Measurements from ENCODE around the gene CCDC15.

CCDC15 gene

DNA sequence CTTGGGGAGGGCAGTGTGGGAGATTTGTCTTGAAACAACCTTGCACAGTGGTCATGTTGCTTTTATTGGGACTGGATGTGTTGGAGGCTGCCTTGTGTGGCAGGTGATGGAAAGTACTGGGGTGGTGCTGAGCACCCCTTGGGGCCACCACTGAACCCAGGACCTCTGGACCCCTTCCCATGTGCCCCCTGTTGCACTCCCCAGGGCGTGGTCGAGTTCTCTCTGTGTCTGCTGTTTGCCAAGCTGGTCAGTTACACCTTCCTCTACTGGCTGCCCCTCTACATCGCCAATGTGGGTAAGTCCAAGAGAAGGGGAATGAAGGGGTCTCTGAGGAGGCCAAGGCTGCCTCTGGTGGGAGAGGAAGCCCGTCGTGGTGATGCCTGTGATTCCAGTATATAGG, 128.0 kb downstream of the CCDC15 start:
- Histone ChIP-seq H3K27ac (ENCODE audit: poor library complexity, severe bottlenecking) (peak overlapping the region; percentile 82), H3K36me3 (ENCODE audit: low read depth) (peaks cover 34% of the 10 kb centered on the region), H3K4me1 (ENCODE audit: insufficient read depth, poor library complexity, severe bottlenecking) (peaks cover 17% of the 10 kb centered on the region), H3K9me3 (ENCODE audit: severe bottlenecking) (no peaks in the 10 kb centered on the region), H3K4me3 (ENCODE audit: severe bottlenecking) (no peak overlapping the region), H3K27me3 (ENCODE audit: insufficient read depth, poor library complexity, severe bottlenecking) (no peaks in the 10 kb centered on the region)
- DNase-seq (ENCODE audit: low spot score) (no peak), ATAC-seq (ENCODE audit: low read depth) (no peak)
- TF ChIP-seq CTCF (IDR thresholded peaks at IDR 0.05; ENCODE audit: poor library complexity, severe bottlenecking), result no peak

DNA sequence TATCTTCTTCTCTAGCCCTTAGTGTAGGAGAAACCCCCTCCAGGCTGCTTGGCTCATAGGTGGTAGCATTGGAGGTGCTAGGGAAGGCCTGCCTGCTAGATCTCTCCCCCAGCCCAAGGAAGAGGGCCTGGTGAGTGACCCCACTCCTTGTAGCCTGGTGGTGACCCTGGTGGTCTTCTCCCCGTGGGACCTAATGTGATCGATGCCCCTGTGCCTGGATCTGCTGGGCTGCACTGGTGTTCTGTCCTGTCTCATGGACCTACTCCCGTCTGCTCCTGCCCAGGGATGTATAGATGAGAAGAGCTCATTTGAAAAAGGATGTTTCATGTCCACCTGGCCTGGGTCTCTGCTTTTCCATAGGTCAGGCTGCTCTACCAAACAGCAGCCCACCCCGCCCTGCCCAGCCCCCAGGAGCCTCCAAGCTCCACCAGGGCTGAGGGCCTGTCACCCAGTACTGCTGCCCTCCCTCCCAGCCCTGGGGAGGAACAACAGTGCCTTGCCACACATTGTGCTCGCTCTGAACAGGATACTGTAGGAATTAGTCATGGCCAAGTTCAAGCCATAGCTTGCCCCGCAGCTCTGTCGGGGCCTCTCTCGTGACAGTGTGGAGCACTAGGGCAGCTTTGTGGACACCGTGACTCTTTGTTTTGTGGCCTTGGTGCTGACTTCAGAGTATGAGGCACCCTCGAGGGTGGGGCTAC, 128.8 kb downstream of the CCDC15 start:
- H3K36me3 ChIP-seq (ENCODE audit: low read depth), result peaks cover 35% of the 10 kb centered on the region
- TF ChIP-seq CTCF (IDR thresholded peaks at IDR 0.05; ENCODE audit: poor library complexity, severe bottlenecking), result no peak
- no peaks in the 10 kb centered on the region for H3K27me3 ChIP-seq (ENCODE audit: insufficient read depth, poor library complexity, severe bottlenecking)
- ATAC-seq (ENCODE audit: low read depth), result peak; percentile 98
- no peak overlapping the region for H3K4me3 ChIP-seq (ENCODE audit: severe bottlenecking)
- H3K27ac ChIP-seq (ENCODE audit: poor library complexity, severe bottlenecking), result peak overlapping the region; percentile 82
- DNase-seq (ENCODE audit: low spot score), result peak; percentile 88
- H3K9me3 ChIP-seq (ENCODE audit: severe bottlenecking), result no peaks in the 10 kb centered on the region
- peaks cover 17% of the 10 kb centered on the region for H3K4me1 ChIP-seq (ENCODE audit: insufficient read depth, poor library complexity, severe bottlenecking)

DNA sequence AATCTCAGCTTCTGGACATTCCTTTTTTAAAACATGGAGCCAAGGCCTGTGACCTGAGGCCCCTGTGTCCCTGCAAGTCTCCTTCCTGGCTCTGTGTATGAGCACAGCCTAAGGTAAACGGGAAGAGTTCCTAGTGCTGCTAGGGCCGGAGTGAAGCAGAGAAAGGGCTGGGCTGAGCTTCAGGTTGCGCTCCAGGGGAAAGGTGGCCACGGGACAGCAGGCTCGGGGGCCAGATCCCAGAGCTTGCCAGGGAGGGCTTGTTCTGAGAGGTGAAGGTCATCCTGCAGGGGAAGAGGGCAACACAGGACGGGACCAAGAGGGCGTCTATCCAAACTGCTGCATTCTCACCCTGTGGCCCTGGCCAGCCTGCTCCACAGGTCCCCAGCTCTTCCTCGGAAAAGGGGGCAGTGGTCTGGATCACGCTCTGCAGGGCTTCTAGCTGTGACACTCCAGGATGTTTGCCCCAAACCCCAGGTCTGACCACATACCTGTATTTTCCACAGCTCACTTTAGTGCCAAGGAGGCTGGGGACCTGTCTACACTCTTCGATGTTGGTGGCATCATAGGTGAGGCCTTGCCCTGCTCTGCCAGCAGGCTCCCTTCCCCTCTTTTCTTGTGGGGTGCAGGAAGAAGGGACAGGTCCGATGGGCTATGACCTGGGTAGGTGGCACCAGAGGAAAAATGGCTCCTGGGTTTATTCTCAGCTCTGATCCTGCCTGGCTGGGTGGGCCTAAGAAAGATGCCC, 129.5 kb downstream of the CCDC15 start:
- H3K4me1 ChIP-seq (ENCODE audit: insufficient read depth, poor library complexity, severe bottlenecking), result peaks cover 17% of the 10 kb centered on the region
- H3K4me3 ChIP-seq (ENCODE audit: severe bottlenecking), result no peak overlapping the region
- no peak for TF ChIP-seq CTCF (IDR thresholded peaks at IDR 0.05; ENCODE audit: poor library complexity, severe bottlenecking)
- H3K9me3 ChIP-seq (ENCODE audit: severe bottlenecking), result no peaks in the 10 kb centered on the region
- no peak for ATAC-seq (ENCODE audit: low read depth)
- DNase-seq (ENCODE audit: low spot score), result no peak
- no peaks in the 10 kb centered on the region for H3K27me3 ChIP-seq (ENCODE audit: insufficient read depth, poor library complexity, severe bottlenecking)
- H3K27ac ChIP-seq (ENCODE audit: poor library complexity, severe bottlenecking), result peak overlapping the region; percentile 82
- peaks cover 36% of the 10 kb centered on the region for H3K36me3 ChIP-seq (ENCODE audit: low read depth)

- DNase-seq (ENCODE audit: low spot score) (no peak), ATAC-seq (ENCODE audit: low read depth) (no peak)
- no peaks in the 10 kb centered on the region for H3K27me3 ChIP-seq (ENCODE audit: insufficient read depth, poor library complexity, severe bottlenecking)
- peaks cover 37% of the 10 kb centered on the region for H3K36me3 ChIP-seq (ENCODE audit: low read depth)
- no peaks in the 10 kb centered on the region for H3K9me3 ChIP-seq (ENCODE audit: severe bottlenecking)
- H3K27ac ChIP-seq (ENCODE audit: poor library complexity, severe bottlenecking), result peak overlapping the region; percentile 82
- TF ChIP-seq CTCF (IDR thresholded peaks at IDR 0.05; ENCODE audit: poor library complexity, severe bottlenecking), result no peak
- H3K4me1 ChIP-seq (ENCODE audit: insufficient read depth, poor library complexity, severe bottlenecking), result peaks cover 17% of the 10 kb centered on the region
- no peak overlapping the region for H3K4me3 ChIP-seq (ENCODE audit: severe bottlenecking)
Observed at GRCh38 chr11:125084057-125084416, 130.0 kb downstream of the CCDC15 start.

DNA sequence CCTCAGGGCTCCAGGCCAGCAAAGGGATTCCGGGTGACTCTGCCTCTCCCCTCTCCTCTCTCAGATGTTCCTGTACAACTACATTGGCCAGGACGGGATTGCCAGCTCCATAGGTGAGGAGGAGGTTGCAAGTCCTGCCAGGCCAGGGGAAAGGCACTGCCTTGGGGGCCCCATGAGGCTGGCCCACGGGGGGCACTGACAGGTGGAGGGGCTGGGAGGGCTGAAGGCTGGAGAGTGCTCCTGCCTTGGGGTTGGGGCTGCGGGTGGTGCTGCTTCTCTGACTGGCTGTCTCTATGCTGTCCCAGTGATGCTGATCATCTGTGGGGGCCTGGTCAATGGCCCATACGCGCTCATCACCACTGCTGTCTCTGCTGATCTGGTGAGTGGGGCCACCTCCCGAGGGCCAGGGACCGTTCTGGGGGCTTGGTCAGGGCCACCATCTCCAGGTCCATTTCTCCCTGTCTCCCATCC, 130.8 kb downstream of the CCDC15 start:
- H3K4me3 ChIP-seq (ENCODE audit: severe bottlenecking), result no peak overlapping the region
- no peaks in the 10 kb centered on the region for H3K9me3 ChIP-seq (ENCODE audit: severe bottlenecking)
- TF ChIP-seq CTCF (IDR thresholded peaks at IDR 0.05; ENCODE audit: poor library complexity, severe bottlenecking), result no peak
- DNase-seq (ENCODE audit: low spot score) (no peak), ATAC-seq (ENCODE audit: low read depth) (no peak)
- no peaks in the 10 kb centered on the region for H3K27me3 ChIP-seq (ENCODE audit: insufficient read depth, poor library complexity, severe bottlenecking)
- H3K4me1 ChIP-seq (ENCODE audit: insufficient read depth, poor library complexity, severe bottlenecking), result peaks cover 17% of the 10 kb centered on the region
- H3K36me3 ChIP-seq (ENCODE audit: low read depth), result peaks cover 37% of the 10 kb centered on the region
- H3K27ac ChIP-seq (ENCODE audit: poor library complexity, severe bottlenecking), result no peak overlapping the region
